HEK293T (cell line): ENCODE measurements around the gene NAAA.
"Not testable (repeated sequence)": the region's sequence is repeated elsewhere in the genome, so short reads cannot be mapped to it uniquely, and the experiment has no call there.

Source experiments
- CTCF ChIA-PET: fragments of 350-600 bp; formaldehyde crosslinking; extraction: SDS; loops from one replicate; lab custom pipeline; 2021; ENCODE audit warnings: antibody characterized with exemption, inconsistent platforms; lab: Yijun Ruan, JAX
- POLR2A ChIA-PET: fragments of 350-600 bp; formaldehyde crosslinking; extraction: SDS; loops from one replicate; lab custom pipeline; 2020; ENCODE audit warnings: antibody characterized with exemption, inconsistent platforms; lab: Yijun Ruan, JAX
- DNase-seq: peaks from one replicate; pipeline ENCODE4 v3.0.0; 2012; ENCODE audit warnings: mixed read lengths; ENCODE audit errors: extremely low spot score
- ARNT ChIP-seq: fragments of 450-650 bp; IDR thresholded peaks from 2 replicates; pipeline ENCODE4 v1.6.1; 2017; ENCODE audit warnings: mild to moderate bottlenecking
- BHLHE40 ChIP-seq: fragments of 450-650 bp; IDR thresholded peaks from 2 replicates; pipeline ENCODE4 v1.6.1; 2016; ENCODE audit warnings: mild to moderate bottlenecking, moderate library complexity, borderline replicate concordance
- CTBP1 ChIP-seq: fragments of 450-650 bp; IDR thresholded peaks from 2 replicates; pipeline ENCODE4 v1.6.1; 2016; ENCODE audit warnings: borderline replicate concordance
- ELF4 ChIP-seq: fragments of 450-650 bp; IDR thresholded peaks from 2 replicates; pipeline ENCODE4 v1.6.1; 2017; ENCODE audit warnings: antibody characterized with exemption
- FOXA1 ChIP-seq: fragments of 450-650 bp; IDR thresholded peaks from 2 replicates; pipeline ENCODE4 v1.6.1; 2016; ENCODE audit warnings: mild to moderate bottlenecking
- FOXK2 ChIP-seq: fragments of 450-650 bp; IDR thresholded peaks from 2 replicates; pipeline ENCODE4 v1.6.1; 2016; ENCODE audit warnings: mild to moderate bottlenecking
- FOXM1 ChIP-seq: fragments of 450-650 bp; IDR thresholded peaks from 2 replicates; pipeline ENCODE4 v1.6.1; 2017; ENCODE audit warnings: mild to moderate bottlenecking, borderline replicate concordance
- HDGF ChIP-seq: fragments of 450-650 bp; IDR thresholded peaks from 2 replicates; pipeline ENCODE4 v1.6.1; 2017; ENCODE audit warnings: antibody characterized with exemption, borderline replicate concordance
- L3MBTL2 ChIP-seq: fragments of 450-650 bp; conservative IDR thresholded peaks from 2 replicates; pipeline ENCODE4 v1.6.1; 2016; ENCODE audit warnings: mild to moderate bottlenecking
- LEF1 ChIP-seq: fragments of 450-650 bp; IDR thresholded peaks from 2 replicates; pipeline ENCODE4 v1.6.1; 2017; ENCODE audit warnings: mild to moderate bottlenecking, borderline replicate concordance
- NFRKB ChIP-seq: fragments of 450-650 bp; IDR thresholded peaks from 2 replicates; pipeline ENCODE4 v1.6.1; 2016; ENCODE audit warnings: mild to moderate bottlenecking, moderate library complexity
- PKNOX1 ChIP-seq: fragments of 450-650 bp; IDR thresholded peaks from 2 replicates; pipeline ENCODE4 v1.6.1; 2016
- SP1 ChIP-seq: fragments of 450-650 bp; IDR thresholded peaks from 2 replicates; pipeline ENCODE4 v1.6.1; 2017
- SUZ12 ChIP-seq: fragments of 450-650 bp; IDR thresholded peaks from 2 replicates; pipeline ENCODE4 v1.6.1; 2016; ENCODE audit warnings: mild to moderate bottlenecking
- TARDBP ChIP-seq: fragments of 450-650 bp; IDR thresholded peaks from 2 replicates; pipeline ENCODE4 v1.6.1; 2016
- ZNF384 ChIP-seq: fragments of 450-650 bp; IDR thresholded peaks from 2 replicates; pipeline ENCODE4 v1.6.1; 2016

The NAAA gene

DNA sequence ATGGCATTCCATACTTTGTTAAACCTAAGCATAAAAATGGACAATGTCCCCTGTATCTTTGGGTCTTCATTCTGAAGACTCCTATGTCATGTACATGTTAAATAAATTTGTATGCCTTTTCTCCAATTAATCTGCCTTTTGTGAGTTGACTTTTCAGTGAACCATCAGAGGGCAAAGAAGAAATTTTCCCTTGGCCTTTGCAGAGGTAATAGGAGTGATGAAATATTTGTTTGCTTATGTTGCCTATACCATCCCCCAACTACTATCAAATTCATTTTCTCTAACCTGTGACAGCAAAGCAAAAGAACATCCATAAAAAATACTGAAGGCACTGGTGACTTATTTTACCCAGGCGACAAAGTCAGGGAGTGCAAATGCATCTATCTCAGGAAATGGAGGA is 18.2 kb downstream of the NAAA start:
- DNase-seq = no peak
- ChIA-PET CTCF (no interaction called here), POLR2A (no interaction called here)
- TF ChIP-seq SP1 = no peak

- CTCF ChIA-PET = no interaction called here
- TF ChIP-seq TARDBP (no peak), PKNOX1 (no peak), FOXK2 (no peak)
- POLR2A ChIA-PET = no interaction called here
- DNase-seq = no peak
Observed at GRCh38 chr4:75921910-75922309, 18.9 kb downstream of the NAAA start.

DNA sequence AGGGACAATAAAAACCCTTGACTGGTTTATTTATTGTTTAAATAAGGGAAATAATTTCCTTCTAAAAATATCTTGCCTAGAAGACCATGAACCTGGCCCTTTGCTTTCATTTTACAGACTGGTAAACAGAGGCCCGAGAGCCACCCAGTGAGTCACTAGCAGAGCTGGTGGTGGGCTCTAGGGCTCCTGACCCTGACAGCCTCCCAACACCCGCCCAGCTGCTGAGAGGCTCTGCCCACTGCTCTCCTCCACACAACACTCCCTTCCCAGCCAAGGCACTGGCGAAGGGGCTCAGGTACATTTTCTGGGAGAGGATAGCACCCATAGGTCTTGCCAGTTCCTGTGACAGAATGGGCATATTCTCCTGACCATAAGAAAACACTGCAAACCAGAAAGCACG is 20.5 kb downstream of the NAAA start:
- CTCF ChIA-PET = interaction anchor here (0.7 kb wide), 1 partner anchor 284 kb away, joined by 4 read pairs; no protein-coding TSS in a partner anchor
- no peak for TF ChIP-seq NFRKB
- TF ChIP-seq ZNF384 = no peak
- no peak for TF ChIP-seq FOXK2
- TF ChIP-seq TARDBP = no peak
- DNase-seq = no peak
- POLR2A ChIA-PET = no interaction called here

DNA sequence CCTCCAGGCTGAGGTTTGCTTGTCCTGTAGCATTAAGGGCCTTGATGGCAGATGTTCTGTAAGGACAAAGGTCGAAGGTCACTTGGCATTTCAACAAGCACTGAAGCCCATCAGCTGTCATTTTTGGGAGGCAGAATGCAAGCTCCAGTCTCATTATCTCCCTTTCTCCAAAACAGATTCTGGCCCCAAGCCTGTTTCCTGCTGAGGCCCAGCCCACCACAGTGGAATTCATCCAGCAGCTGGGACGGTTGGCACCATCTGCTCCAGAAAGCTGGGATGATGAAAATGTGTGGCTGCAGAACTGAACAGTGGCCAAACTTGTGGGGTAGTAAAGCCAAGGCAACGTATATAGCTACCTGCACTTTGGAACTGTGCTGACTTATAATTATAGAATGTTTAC is 20.9 kb downstream of the NAAA start:
- POLR2A ChIA-PET = no interaction called here
- CTCF ChIA-PET = interaction anchor here (0.7 kb wide), 1 partner anchor 284 kb away, joined by 4 read pairs; no protein-coding TSS in a partner anchor
- no peak for DNase-seq
- no peak for TF ChIP-seq CTBP1
- no peak for TF ChIP-seq FOXM1
- TF ChIP-seq L3MBTL2 = no peak
- no peak for TF ChIP-seq SP1
- no peak for TF ChIP-seq FOXK2
- no peak for TF ChIP-seq ARNT
- TF ChIP-seq HDGF = no peak
- no peak for TF ChIP-seq BHLHE40
- no peak for TF ChIP-seq FOXA1
- TF ChIP-seq PKNOX1 = no peak
- no peak for TF ChIP-seq ZNF384
- no peak for TF ChIP-seq SUZ12
- TF ChIP-seq NFRKB = no peak
- no peak for TF ChIP-seq TARDBP
- TF ChIP-seq ELF4 = no peak
- TF ChIP-seq LEF1 = no peak

DNA sequence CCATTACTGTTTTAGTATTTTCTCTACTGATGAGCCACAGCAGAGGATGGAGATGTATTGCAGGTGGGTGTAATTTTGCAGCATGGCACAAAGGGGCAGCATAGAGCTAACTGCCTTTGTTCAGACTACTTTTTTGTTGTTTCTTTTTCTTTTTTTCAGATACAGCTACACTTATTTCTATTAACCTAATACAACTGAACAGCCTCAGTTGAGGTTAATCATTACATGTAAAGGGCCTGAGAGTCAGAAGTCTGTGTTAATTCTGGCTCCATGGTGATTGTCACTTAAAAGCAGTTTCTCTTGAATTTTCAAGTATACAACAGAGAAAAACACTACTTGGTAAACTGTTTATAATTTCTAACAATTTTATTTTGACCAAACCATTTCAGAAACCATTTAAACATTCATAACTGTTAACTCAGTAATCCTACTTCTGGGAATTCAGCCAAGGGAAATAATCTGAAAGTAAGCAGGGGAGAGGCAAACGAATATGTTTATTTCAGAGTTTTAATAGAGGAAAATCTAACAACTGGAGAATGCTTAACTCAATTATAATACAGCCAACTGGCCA is 24.6 kb downstream of the NAAA start:
- 0 out of 2 replicates have a peak, but pooled peaks have one; percentile 28 for TF ChIP-seq ZNF384
- no peak for TF ChIP-seq ARNT
- TF ChIP-seq L3MBTL2 = no peak
- POLR2A ChIA-PET = no interaction called here
- peak; percentile 62 for DNase-seq

GRCh38 chr4:75912968-75913367 is 27.8 kb downstream of the NAAA start:
- DNase-seq = no peak
- POLR2A ChIA-PET = interaction anchor here (1.1 kb wide), 1 partner anchor 17 kb away, joined by 3 read pairs; no protein-coding TSS in a partner anchor
- CTCF ChIA-PET = interaction anchor here (1.2 kb wide), 1 partner anchor 83 kb away, joined by 3 read pairs; no protein-coding TSS in a partner anchor
- no peak for TF ChIP-seq FOXK2
- TF ChIP-seq BHLHE40 = no peak
- no peak for TF ChIP-seq TARDBP
- TF ChIP-seq SP1 = no peak
- no peak for TF ChIP-seq LEF1
- no peak for TF ChIP-seq SUZ12
- TF ChIP-seq ARNT = no peak
- no peak for TF ChIP-seq L3MBTL2
- no peak for TF ChIP-seq FOXM1
- TF ChIP-seq HDGF = no peak
- TF ChIP-seq NFRKB = no peak
- TF ChIP-seq CTBP1 = no peak
- TF ChIP-seq FOXA1 = no peak
- TF ChIP-seq ZNF384 = no peak
- TF ChIP-seq ELF4 = no peak
- no peak for TF ChIP-seq PKNOX1

More for the DNA sequence above, 24.6 kb downstream of the NAAA start:
- CTCF ChIA-PET = interaction anchor here (0.6 to 1.3 kb wide), 7 partner anchors 11 to 1839 kb away, joined by 3 to 5 read pairs (median 3); partner anchors contain the start of gene PPEF2

- DNase-seq, POLR2A ChIA-PET, CTCF ChIA-PET: not testable (repeated sequence)
Observed at GRCh38 chr4:75910831-75911230, 30.0 kb downstream of the NAAA start.
